ENCODE results near the gene DHDDS.

The DHDDS gene

GRCh38 chr1:26475989-26476388 lies 43.9 kb downstream of the DHDDS start:
- DNase-seq (ENCODE audit: extremely low spot score): no peak
- TF ChIP-seq FOXM1 (IDR thresholded peaks at IDR 0.05; ENCODE audit: borderline replicate concordance): no peak
- TF ChIP-seq LEF1 (IDR thresholded peaks at IDR 0.05; ENCODE audit: borderline replicate concordance): no peak
- TF ChIP-seq NFRKB (IDR thresholded peaks at IDR 0.05): no peak
- TF ChIP-seq L3MBTL2 (conservative IDR thresholded peaks at IDR 0.05): no peak
- no peak for TF ChIP-seq CTBP1 (IDR thresholded peaks at IDR 0.05; ENCODE audit: borderline replicate concordance)
- no peak for TF ChIP-seq FOXA1 (IDR thresholded peaks at IDR 0.05)
- no peak for TF ChIP-seq ELF4 (IDR thresholded peaks at IDR 0.05)
- no peak for TF ChIP-seq TARDBP (IDR thresholded peaks at IDR 0.05)
- TF ChIP-seq BHLHE40 (IDR thresholded peaks at IDR 0.05; ENCODE audit: borderline replicate concordance): no peak
- TF ChIP-seq SP1 (IDR thresholded peaks at IDR 0.05): no peak
- TF ChIP-seq ARNT (IDR thresholded peaks at IDR 0.05): no peak
- TF ChIP-seq FOXK2 (IDR thresholded peaks at IDR 0.05): no peak
- no peak for TF ChIP-seq ZNF384 (IDR thresholded peaks at IDR 0.05)
- TF ChIP-seq SUZ12 (IDR thresholded peaks at IDR 0.05): no peak
- no peak for TF ChIP-seq HDGF (IDR thresholded peaks at IDR 0.05; ENCODE audit: borderline replicate concordance)
- POLR2A ChIA-PET: interaction anchor here (1.5 kb wide), 1 partner anchor 11 kb away, joined by 3 read pairs; no protein-coding TSS in a partner anchor
- CTCF ChIA-PET: no interaction called here

GRCh38 chr1:26476958-26477357 lies 44.8 kb downstream of the DHDDS start:
- CTCF ChIA-PET: interaction anchor here (0.6 kb wide), 1 partner anchor 12 kb away, joined by 3 read pairs; no protein-coding TSS in a partner anchor

GRCh38 chr1:26477446-26478152 lies 45.5 kb downstream of the DHDDS start:
- CTCF ChIA-PET: interaction anchor here (0.6 kb wide), 1 partner anchor 12 kb away, joined by 3 read pairs; no protein-coding TSS in a partner anchor
- DNase-seq (ENCODE audit: extremely low spot score): no peak
- POLR2A ChIA-PET: interaction anchor here (0.7 to 1.5 kb wide), 2 partner anchors 10 to 21 kb away, joined by 3 to 4 read pairs; no protein-coding TSS in a partner anchor
- TF ChIP-seq LEF1 (IDR thresholded peaks at IDR 0.05; ENCODE audit: borderline replicate concordance): no peak
- TF ChIP-seq BHLHE40 (IDR thresholded peaks at IDR 0.05; ENCODE audit: borderline replicate concordance): no peak
- no peak for TF ChIP-seq ARNT (IDR thresholded peaks at IDR 0.05)
- TF ChIP-seq HDGF (IDR thresholded peaks at IDR 0.05; ENCODE audit: borderline replicate concordance): no peak
- no peak for TF ChIP-seq SP1 (IDR thresholded peaks at IDR 0.05)

More at GRCh38 chr1:26476958-26477357, 44.8 kb downstream of the DHDDS start:
- POLR2A ChIA-PET: interaction anchor here (0.7 to 1.5 kb wide), 2 partner anchors 10 to 21 kb away, joined by 3 to 4 read pairs; no protein-coding TSS in a partner anchor
- TF ChIP-seq FOXA1 (IDR thresholded peaks at IDR 0.05): no peak
- no peak for TF ChIP-seq SP1 (IDR thresholded peaks at IDR 0.05)
- TF ChIP-seq ZNF384 (IDR thresholded peaks at IDR 0.05): no peak
- TF ChIP-seq L3MBTL2 (conservative IDR thresholded peaks at IDR 0.05): no peak
- no peak for TF ChIP-seq ELF4 (IDR thresholded peaks at IDR 0.05)
- TF ChIP-seq BHLHE40 (IDR thresholded peaks at IDR 0.05; ENCODE audit: borderline replicate concordance): no peak
- no peak for TF ChIP-seq NFRKB (IDR thresholded peaks at IDR 0.05)
- no peak for TF ChIP-seq FOXK2 (IDR thresholded peaks at IDR 0.05)
- no peak for TF ChIP-seq ARNT (IDR thresholded peaks at IDR 0.05)
- no peak for TF ChIP-seq HDGF (IDR thresholded peaks at IDR 0.05; ENCODE audit: borderline replicate concordance)
- TF ChIP-seq SUZ12 (IDR thresholded peaks at IDR 0.05): no peak
- no peak for TF ChIP-seq CTBP1 (IDR thresholded peaks at IDR 0.05; ENCODE audit: borderline replicate concordance)
- no peak for TF ChIP-seq FOXM1 (IDR thresholded peaks at IDR 0.05; ENCODE audit: borderline replicate concordance)
- no peak for DNase-seq (ENCODE audit: extremely low spot score)

GRCh38 chr1:26478159-26478558 lies 46.0 kb downstream of the DHDDS start:
- ChIA-PET CTCF (no interaction called here), POLR2A (no interaction called here)
- TF ChIP-seq ELF4 (IDR thresholded peaks at IDR 0.05) (no peak), ARNT (IDR thresholded peaks at IDR 0.05) (no peak), LEF1 (IDR thresholded peaks at IDR 0.05; ENCODE audit: borderline replicate concordance) (no peak)
- no peak for DNase-seq (ENCODE audit: extremely low spot score)

GRCh38 chr1:26478988-26479387 lies 46.9 kb downstream of the DHDDS start:
- CTCF ChIA-PET: no interaction called here
- no peak for DNase-seq (ENCODE audit: extremely low spot score)
- TF ChIP-seq LEF1 (IDR thresholded peaks at IDR 0.05; ENCODE audit: borderline replicate concordance) (no peak), L3MBTL2 (conservative IDR thresholded peaks at IDR 0.05) (no peak), FOXK2 (IDR thresholded peaks at IDR 0.05) (no peak), BHLHE40 (IDR thresholded peaks at IDR 0.05; ENCODE audit: borderline replicate concordance) (0 out of 2 replicates have a peak, but pooled peaks have one; percentile 19), SP1 (IDR thresholded peaks at IDR 0.05) (no peak), CTBP1 (IDR thresholded peaks at IDR 0.05; ENCODE audit: borderline replicate concordance) (no peak), ARNT (IDR thresholded peaks at IDR 0.05) (no peak), ZNF384 (IDR thresholded peaks at IDR 0.05) (no peak), SUZ12 (IDR thresholded peaks at IDR 0.05) (no peak)
- POLR2A ChIA-PET: interaction anchor here (1.1 kb wide), 2 partner anchors 9 to 21 kb away, joined by 3 read pairs; no protein-coding TSS in a partner anchor

GRCh38 chr1:26482921-26483320 lies 50.8 kb downstream of the DHDDS start:
- CTCF ChIA-PET: no interaction called here

GRCh38 chr1:26483980-26484379 lies 51.9 kb downstream of the DHDDS start:
- TF ChIP-seq FOXK2 (IDR thresholded peaks at IDR 0.05) (no peak), LEF1 (IDR thresholded peaks at IDR 0.05; ENCODE audit: borderline replicate concordance) (no peak), NFRKB (IDR thresholded peaks at IDR 0.05) (no peak), HDGF (IDR thresholded peaks at IDR 0.05; ENCODE audit: borderline replicate concordance) (no peak), FOXA1 (IDR thresholded peaks at IDR 0.05) (no peak), SP1 (IDR thresholded peaks at IDR 0.05) (no peak), PKNOX1 (IDR thresholded peaks at IDR 0.05) (no peak), ELF4 (IDR thresholded peaks at IDR 0.05) (no peak), ARNT (IDR thresholded peaks at IDR 0.05) (no peak)
- POLR2A ChIA-PET: interaction anchor here (3.5 kb wide), 1 partner anchor 17 kb away, joined by 21 read pairs; no protein-coding TSS in a partner anchor

More at GRCh38 chr1:26482921-26483320, 50.8 kb downstream of the DHDDS start:
- DNase-seq (ENCODE audit: extremely low spot score): no peak
- POLR2A ChIA-PET: interaction anchor here (3.5 kb wide), 1 partner anchor 18 kb away, joined by 21 read pairs; no protein-coding TSS in a partner anchor
- TF ChIP-seq NFRKB (IDR thresholded peaks at IDR 0.05) (no peak), L3MBTL2 (conservative IDR thresholded peaks at IDR 0.05) (no peak), HDGF (IDR thresholded peaks at IDR 0.05; ENCODE audit: borderline replicate concordance) (no peak), ARNT (IDR thresholded peaks at IDR 0.05) (no peak), FOXM1 (IDR thresholded peaks at IDR 0.05; ENCODE audit: borderline replicate concordance) (no peak)

More at GRCh38 chr1:26483980-26484379, 51.9 kb downstream of the DHDDS start:
- no peak for DNase-seq (ENCODE audit: extremely low spot score)
- CTCF ChIA-PET: no interaction called here

Measured in HEK293T (cell line).